Stimulated activated CD4-positive, alpha-beta T cell treated with anti-CD3 and anti-CD28 coated beads, Interleukin-15, amount 100 ng/mL, for 1 hour (primary cell): ENCODE results near the gene MYH15.

Experiments used
- DNase-seq, 2 donors: peaks; one replicate each; pipeline ENCODE4 v3.0.0-alpha.2; 2020; ENCODE audit warnings: low read depth in 1 of 2, low spot score in 1 of 2

Gene MYH15

GRCh38 chr3:108342837-108343486, 167.4 kb downstream of the MYH15 start:
- DNase-seq = no peak

GRCh38 chr3:108341911-108342310, 168.5 kb downstream of the MYH15 start:
- DNase-seq = no peak

- no peak for DNase-seq
Observed at GRCh38 chr3:108338901-108339545, 171.4 kb downstream of the MYH15 start.

- no peak for DNase-seq
Observed at GRCh38 chr3:108334701-108335100, 175.7 kb downstream of the MYH15 start.

GRCh38 chr3:108333961-108334360, 176.4 kb downstream of the MYH15 start:
- DNase-seq = no peak

- DNase-seq = no peak
Observed at GRCh38 chr3:108331792-108332191, 178.6 kb downstream of the MYH15 start.
